ENCODE measurements around the gene CCNK.

The CCNK gene

DNA sequence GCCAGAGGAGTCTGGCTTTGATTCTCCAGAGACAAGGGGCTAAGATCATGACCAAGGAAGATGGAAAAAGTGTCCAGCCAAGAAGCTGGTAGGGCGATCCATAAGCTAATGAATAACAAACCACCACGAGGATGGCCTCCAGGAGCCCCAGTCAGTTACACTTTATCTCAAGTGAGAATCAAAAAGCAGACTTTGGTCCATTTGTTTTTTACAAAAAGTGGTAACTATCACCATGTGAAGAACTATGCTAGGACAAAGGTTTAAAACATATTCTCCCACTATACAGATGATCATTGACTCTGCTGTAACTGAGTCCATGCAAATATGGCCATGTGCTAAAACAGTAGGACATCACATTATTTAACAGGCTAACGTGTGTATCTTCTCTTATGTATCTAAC, 14.5 kb upstream of the CCNK start:
- Histone ChIP-seq H3K27me3 (ENCODE audit: low read length) (no peaks in the 10 kb centered on the region), H3K9ac (ENCODE audit: low read length) (no peak overlapping the region), H2AFZ (ENCODE audit: low read depth, low read length, severe bottlenecking) (no peak overlapping the region), H3K4me2 (ENCODE audit: low read depth, low read length, poor library complexity, severe bottlenecking) (no peak overlapping the region), H3K27ac (ENCODE audit: low read depth, low read length) (no peak overlapping the region), H3K9me3 (ENCODE audit: insufficient read depth, low read length) (no peaks in the 10 kb centered on the region), H4K20me1 (ENCODE audit: low read depth, low read length) (peaks cover 3% of the 10 kb centered on the region; the same call in 1 of the 2 replicates), H3F3A (ENCODE audit: insufficient read depth) (no peaks in the 10 kb centered on the region), H3K79me2 (ENCODE audit: insufficient read depth, low read length) (peaks cover 48% of the 10 kb centered on the region), H3K4me3 (ENCODE audit: insufficient read depth, low read length, poor library complexity, severe bottlenecking) (no peak overlapping the region), H3K9me2 (replicated peaks; ENCODE audit: insufficient read depth, low read length) (no peaks in the 10 kb centered on the region), H3K36me3 (ENCODE audit: low read length) (no peaks in the 10 kb centered on the region; the same call in 1 of the 2 replicates)
- no peak for TF ChIP-seq EZH2phosphoT487 (conservative IDR thresholded peaks at IDR 0.05; ENCODE audit: low read length)
- TF ChIP-seq, protein P1, sequence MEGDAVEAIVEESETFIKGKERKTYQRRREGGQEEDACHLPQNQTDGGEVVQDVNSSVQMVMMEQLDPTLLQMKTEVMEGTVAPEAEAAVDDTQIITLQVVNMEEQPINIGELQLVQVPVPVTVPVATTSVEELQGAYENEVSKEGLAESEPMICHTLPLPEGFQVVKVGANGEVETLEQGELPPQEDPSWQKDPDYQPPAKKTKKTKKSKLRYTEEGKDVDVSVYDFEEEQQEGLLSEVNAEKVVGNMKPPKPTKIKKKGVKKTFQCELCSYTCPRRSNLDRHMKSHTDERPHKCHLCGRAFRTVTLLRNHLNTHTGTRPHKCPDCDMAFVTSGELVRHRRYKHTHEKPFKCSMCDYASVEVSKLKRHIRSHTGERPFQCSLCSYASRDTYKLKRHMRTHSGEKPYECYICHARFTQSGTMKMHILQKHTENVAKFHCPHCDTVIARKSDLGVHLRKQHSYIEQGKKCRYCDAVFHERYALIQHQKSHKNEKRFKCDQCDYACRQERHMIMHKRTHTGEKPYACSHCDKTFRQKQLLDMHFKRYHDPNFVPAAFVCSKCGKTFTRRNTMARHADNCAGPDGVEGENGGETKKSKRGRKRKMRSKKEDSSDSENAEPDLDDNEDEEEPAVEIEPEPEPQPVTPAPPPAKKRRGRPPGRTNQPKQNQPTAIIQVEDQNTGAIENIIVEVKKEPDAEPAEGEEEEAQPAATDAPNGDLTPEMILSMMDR (IDR thresholded peaks at IDR 0.05; ENCODE audit: insufficient read depth, low read length, poor library complexity, severe bottlenecking), result no peak

DNA sequence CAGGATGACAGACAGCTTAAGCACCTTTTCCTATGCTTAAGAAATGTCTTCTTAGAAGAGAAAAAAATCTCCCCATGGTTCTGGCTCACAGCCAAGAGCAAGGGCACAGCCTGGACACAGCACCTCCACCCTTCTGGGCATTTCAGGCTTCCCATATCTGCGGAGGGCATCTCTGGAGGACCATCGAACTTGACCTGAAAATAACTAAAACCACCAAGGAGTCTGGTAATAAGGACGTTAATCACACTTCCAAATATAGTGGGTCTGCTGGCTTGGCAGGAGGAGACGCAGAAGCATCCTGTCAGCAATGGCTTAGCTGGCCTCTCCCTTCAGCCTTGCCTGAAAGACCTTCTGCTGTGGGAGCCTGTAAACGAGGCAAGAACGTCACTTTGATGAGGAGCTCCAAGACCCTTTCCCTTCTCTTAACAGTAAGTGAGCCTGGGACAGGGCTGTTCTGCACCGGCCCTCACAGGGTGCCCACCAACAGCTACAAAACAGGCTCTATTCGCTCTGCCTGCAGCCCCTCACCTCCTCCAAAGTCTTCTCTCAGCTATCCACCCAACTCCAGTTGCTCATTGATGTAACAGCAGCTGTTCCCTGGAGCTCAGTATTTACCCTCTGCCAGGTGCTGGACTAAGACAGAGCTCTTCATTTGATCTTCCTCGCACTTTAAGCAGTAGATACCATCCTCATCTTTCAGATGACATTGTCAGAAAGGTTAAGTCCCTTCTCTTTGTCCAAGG, 13.7 kb upstream of the CCNK start:
- H3K4me3 ChIP-seq (ENCODE audit: insufficient read depth, low read length, poor library complexity, severe bottlenecking), result no peak overlapping the region
- TF ChIP-seq EZH2phosphoT487 (conservative IDR thresholded peaks at IDR 0.05; ENCODE audit: low read length), result no peak
- TF ChIP-seq, protein P1 (IDR thresholded peaks at IDR 0.05; ENCODE audit: insufficient read depth, low read length, poor library complexity, severe bottlenecking), result no peak
- H3K9me3 ChIP-seq (ENCODE audit: insufficient read depth, low read length), result no peaks in the 10 kb centered on the region
- H3K9ac ChIP-seq (ENCODE audit: low read length), result no peak overlapping the region
- H3K36me3 ChIP-seq (ENCODE audit: low read length), result no peaks in the 10 kb centered on the region; the same call in 1 of the 2 replicates
- no peak overlapping the region for H3K4me2 ChIP-seq (ENCODE audit: low read depth, low read length, poor library complexity, severe bottlenecking)
- H4K20me1 ChIP-seq (ENCODE audit: low read depth, low read length), result peaks cover 3% of the 10 kb centered on the region; the same call in 1 of the 2 replicates
- peaks cover 56% of the 10 kb centered on the region for H3K79me2 ChIP-seq (ENCODE audit: insufficient read depth, low read length)
- H2AFZ ChIP-seq (ENCODE audit: low read depth, low read length, severe bottlenecking), result no peak overlapping the region
- no peak overlapping the region for H3K27ac ChIP-seq (ENCODE audit: low read depth, low read length)
- no peaks in the 10 kb centered on the region for H3K27me3 ChIP-seq (ENCODE audit: low read length)
- no peaks in the 10 kb centered on the region for H3F3A ChIP-seq (ENCODE audit: insufficient read depth)
- H3K9me2 ChIP-seq (replicated peaks; ENCODE audit: insufficient read depth, low read length), result no peaks in the 10 kb centered on the region

DNA sequence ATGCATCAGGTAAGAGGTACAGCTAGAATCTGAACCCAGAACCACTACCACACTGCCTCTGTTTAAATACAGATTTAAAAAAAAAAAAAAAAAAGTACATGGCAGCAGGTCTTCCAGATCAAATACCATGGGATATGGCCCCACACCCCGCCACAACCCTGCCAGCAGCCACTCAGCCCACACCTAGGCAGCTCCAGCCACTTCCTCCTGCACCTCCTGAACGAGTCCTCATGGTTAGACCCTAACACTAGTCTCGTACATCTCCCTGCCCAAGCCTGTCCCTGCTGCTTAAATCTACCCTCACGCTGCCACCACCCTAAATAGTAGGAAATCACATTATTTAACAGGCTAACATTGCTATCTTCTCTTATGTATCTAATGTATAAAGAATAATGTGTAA, 13.1 kb upstream of the CCNK start:
- Histone ChIP-seq H3K9ac (ENCODE audit: low read length) (no peak overlapping the region), H3K4me2 (ENCODE audit: low read depth, low read length, poor library complexity, severe bottlenecking) (no peak overlapping the region), H3K9me2 (replicated peaks; ENCODE audit: insufficient read depth, low read length) (no peaks in the 10 kb centered on the region), H3F3A (ENCODE audit: insufficient read depth) (no peaks in the 10 kb centered on the region), H3K27me3 (ENCODE audit: low read length) (no peaks in the 10 kb centered on the region), H2AFZ (ENCODE audit: low read depth, low read length, severe bottlenecking) (no peak overlapping the region), H3K36me3 (ENCODE audit: low read length) (no peaks in the 10 kb centered on the region; the same call in 1 of the 2 replicates), H3K79me2 (ENCODE audit: insufficient read depth, low read length) (peaks cover 61% of the 10 kb centered on the region), H4K20me1 (ENCODE audit: low read depth, low read length) (peaks cover 9% of the 10 kb centered on the region; the same call in 1 of the 2 replicates), H3K4me3 (ENCODE audit: insufficient read depth, low read length, poor library complexity, severe bottlenecking) (no peak overlapping the region), H3K27ac (ENCODE audit: low read depth, low read length) (no peak overlapping the region), H3K9me3 (ENCODE audit: insufficient read depth, low read length) (no peaks in the 10 kb centered on the region)
- TF ChIP-seq, protein P1 (IDR thresholded peaks at IDR 0.05; ENCODE audit: insufficient read depth, low read length, poor library complexity, severe bottlenecking), result no peak
- TF ChIP-seq EZH2phosphoT487 (conservative IDR thresholded peaks at IDR 0.05; ENCODE audit: low read length), result no peak

Measured in SU-DHL-6 (cell line).